T-helper 1 cell treated with Interleukin-12 subunit alpha and Interleukin-12 subunit beta and Interleukin-4 antibody, amounts not matched to agents 30 μg/mL and 1 μg/mL, for 36 hours (primary cell): Measurements from ENCODE around the gene DUSP21.
"Not testable (repeated sequence)": the region's sequence is repeated elsewhere in the genome, so short reads cannot be mapped to it uniquely, and the experiment has no call there.

Experiments used
- H3K27ac Mint-ChIP-seq: one replicate; pipeline ENCODE4 v1.8.0; 2021; ENCODE audit warnings: mild to moderate bottlenecking, mixed read lengths
- H3K27me3 Mint-ChIP-seq: one replicate; pipeline ENCODE4 v1.8.0; 2021; ENCODE audit warnings: low read depth, mixed read lengths
- H3K36me3 Mint-ChIP-seq: one replicate; pipeline ENCODE4 v1.8.0; 2021; ENCODE audit warnings: low read depth, mixed read lengths
- H3K4me1 Mint-ChIP-seq: one replicate; pipeline ENCODE4 v1.8.0; 2021; ENCODE audit warnings: low read depth, mixed read lengths
- H3K4me3 Mint-ChIP-seq: one replicate; pipeline ENCODE4 v1.8.0; 2021; ENCODE audit warnings: mild to moderate bottlenecking, moderate library complexity, mixed read lengths
- H3K9me3 Mint-ChIP-seq: one replicate; pipeline ENCODE4 v1.8.0; 2021; ENCODE audit warnings: mixed read lengths

The DUSP21 gene

DNA sequence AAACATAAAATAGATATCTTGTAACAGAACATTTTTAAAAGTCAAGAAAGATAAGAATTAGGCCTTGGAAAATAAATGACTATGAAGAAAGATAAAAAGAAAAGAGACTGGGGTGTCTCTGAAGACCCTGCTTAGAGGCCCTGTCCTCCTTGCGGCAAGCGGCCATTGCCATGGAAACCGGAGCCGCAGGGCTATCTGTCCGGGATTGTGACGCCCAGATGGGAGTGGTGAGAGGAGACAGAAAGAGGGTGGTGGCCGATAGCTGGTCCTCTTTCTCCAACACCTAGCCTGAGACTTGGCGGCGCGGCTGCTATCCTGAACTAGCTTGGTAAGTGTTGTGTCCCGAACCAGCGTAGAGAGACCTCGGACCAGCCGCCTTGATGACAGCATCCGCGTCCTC lies at the start of gene DUSP21:
Gene DUSP21, plus strand, starts transcription at position 269 of the 400 bp plus-strand sequence. Its CDS starts 112 bp downstream, at position 381.
- H3K4me3 Mint-ChIP-seq, result no peak within 1 kb of the TSS
- H3K4me1 Mint-ChIP-seq, result no peaks in the 10 kb centered on the region
- H3K9me3 Mint-ChIP-seq, result no peaks in the 10 kb centered on the region
- H3K36me3 Mint-ChIP-seq, result no peaks in the 10 kb centered on the region
- no peaks in the 10 kb centered on the region for H3K27me3 Mint-ChIP-seq
- H3K27ac Mint-ChIP-seq, result no peak within 1 kb of the TSS

DNA sequence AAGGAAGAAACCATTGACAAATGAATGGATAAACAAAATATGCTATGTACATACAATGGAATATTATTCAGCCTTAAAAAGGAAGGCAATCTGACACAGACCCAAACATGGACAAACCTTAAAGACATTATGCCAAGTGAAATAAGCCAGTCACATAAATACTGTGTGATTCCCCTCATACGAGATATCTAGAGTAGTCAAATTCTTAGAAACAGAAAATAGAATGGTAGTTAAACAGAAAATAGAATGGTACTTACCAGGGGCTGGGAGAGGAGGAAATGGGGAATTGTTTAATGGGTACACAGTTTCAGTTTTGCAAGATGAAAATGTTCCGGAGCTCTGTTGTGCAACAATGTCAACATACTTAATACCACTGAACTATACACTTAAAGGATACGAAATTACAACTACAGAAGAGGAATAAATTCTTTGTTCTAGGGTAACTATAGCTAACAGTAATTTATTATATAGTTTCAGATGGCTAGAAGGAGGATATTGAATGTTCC lies 47.8 kb upstream of the DUSP21 start:
- H3K4me1 Mint-ChIP-seq, result no peaks in the 10 kb centered on the region
- no peak overlapping the region for H3K27ac Mint-ChIP-seq
- no peaks in the 10 kb centered on the region for H3K36me3 Mint-ChIP-seq
- H3K27me3 Mint-ChIP-seq, result no peaks in the 10 kb centered on the region
- no peak overlapping the region for H3K4me3 Mint-ChIP-seq
- no peaks in the 10 kb centered on the region for H3K9me3 Mint-ChIP-seq

DNA sequence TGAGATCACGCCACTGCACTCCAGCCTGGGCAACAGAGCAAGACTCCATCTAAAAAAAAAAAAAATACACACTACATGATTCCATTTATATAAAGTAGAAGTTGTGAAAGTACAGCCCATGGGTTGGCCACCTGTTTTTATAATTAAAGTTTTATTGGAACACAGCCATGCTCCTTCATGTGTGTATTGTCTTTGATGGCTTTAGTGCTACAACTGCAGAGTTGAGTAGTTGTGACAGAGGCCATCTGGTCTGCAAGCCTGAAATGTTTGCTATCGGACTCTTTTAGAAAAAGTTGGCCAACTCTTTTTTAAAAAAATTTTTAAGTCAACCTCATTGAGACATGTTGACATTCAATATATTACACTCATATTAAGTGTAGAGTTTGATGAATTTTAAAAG lies 41.2 kb upstream of the DUSP21 start:
- Mint-ChIP-seq H3K4me3 (no peak overlapping the region), H3K4me1 (no peaks in the 10 kb centered on the region), H3K27ac (no peak overlapping the region), H3K27me3 (no peaks in the 10 kb centered on the region), H3K9me3 (no peaks in the 10 kb centered on the region), H3K36me3 (no peaks in the 10 kb centered on the region)

DNA sequence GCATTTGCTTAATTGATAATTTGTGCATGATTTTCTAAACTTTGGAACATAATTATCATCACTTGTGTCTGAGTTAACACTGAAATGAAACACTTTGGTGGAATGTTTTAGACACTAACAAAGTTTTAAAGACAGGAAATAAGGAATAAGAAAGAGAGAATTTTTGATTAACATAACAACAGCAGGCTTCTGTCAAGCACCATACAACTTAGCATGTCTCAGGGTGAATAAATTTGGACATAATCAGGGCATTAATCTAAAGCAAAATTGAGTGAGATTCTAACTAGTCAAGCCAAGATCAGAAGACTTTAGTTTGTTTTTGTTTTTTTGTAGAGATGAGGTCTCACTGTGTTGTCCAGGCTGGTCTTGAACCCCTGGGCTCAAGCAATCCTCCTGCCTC lies 28.1 kb upstream of the DUSP21 start:
- peaks cover 3% of the 10 kb centered on the region for H3K9me3 Mint-ChIP-seq
- H3K4me1 Mint-ChIP-seq, result no peaks in the 10 kb centered on the region
- no peak overlapping the region for H3K4me3 Mint-ChIP-seq
- no peak overlapping the region for H3K27ac Mint-ChIP-seq
- H3K27me3 Mint-ChIP-seq, result no peaks in the 10 kb centered on the region
- no peaks in the 10 kb centered on the region for H3K36me3 Mint-ChIP-seq

DNA sequence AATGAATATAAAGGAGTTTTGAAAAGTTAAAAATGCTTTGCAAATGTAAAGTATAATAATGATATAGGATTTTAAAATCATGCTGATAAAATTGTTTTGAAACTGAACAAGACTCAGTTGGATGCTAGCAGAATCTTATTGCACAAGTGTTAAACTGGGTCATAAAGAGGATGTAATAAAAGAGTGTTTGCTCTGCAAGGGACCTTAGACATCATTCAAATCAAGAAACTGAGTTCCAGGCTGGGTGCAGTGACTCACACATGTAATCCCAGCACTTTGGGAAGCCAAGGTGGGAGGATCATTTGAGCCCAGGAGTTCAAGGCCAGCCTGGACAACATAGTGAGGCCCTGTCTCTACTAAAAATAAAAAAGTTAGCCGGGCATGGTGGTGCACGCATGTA lies 27.5 kb upstream of the DUSP21 start:
- H3K27me3 Mint-ChIP-seq, result no peaks in the 10 kb centered on the region
- H3K4me3 Mint-ChIP-seq, result no peak overlapping the region
- H3K36me3 Mint-ChIP-seq, result no peaks in the 10 kb centered on the region
- no peaks in the 10 kb centered on the region for H3K4me1 Mint-ChIP-seq
- H3K9me3 Mint-ChIP-seq, result peaks cover 3% of the 10 kb centered on the region
- no peak overlapping the region for H3K27ac Mint-ChIP-seq

DNA sequence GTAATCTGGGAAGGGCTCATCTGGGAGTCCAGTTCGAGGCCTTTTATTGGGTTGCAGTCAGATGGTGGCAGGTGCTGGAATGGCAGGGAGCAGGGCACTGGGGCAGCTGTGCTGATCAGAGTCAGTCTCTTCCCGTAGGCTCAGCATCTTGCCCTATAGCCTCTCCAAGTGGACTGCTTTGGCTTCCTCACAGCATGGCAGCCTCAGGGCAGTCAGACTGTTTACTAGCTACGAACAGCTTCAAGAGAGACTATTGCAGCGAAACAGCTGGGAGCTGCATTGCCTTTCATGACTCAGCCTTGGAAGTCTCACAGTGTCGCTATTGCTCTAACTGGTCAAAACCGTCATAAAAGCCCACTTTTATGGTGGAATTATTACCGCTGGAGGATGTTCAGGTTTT lies 26.8 kb upstream of the DUSP21 start:
- H3K36me3 Mint-ChIP-seq, result no peaks in the 10 kb centered on the region
- H3K27ac Mint-ChIP-seq, result no peak overlapping the region
- no peaks in the 10 kb centered on the region for H3K4me1 Mint-ChIP-seq
- H3K4me3 Mint-ChIP-seq, result no peak overlapping the region
- H3K27me3 Mint-ChIP-seq, result no peaks in the 10 kb centered on the region
- peaks cover 6% of the 10 kb centered on the region for H3K9me3 Mint-ChIP-seq

DNA sequence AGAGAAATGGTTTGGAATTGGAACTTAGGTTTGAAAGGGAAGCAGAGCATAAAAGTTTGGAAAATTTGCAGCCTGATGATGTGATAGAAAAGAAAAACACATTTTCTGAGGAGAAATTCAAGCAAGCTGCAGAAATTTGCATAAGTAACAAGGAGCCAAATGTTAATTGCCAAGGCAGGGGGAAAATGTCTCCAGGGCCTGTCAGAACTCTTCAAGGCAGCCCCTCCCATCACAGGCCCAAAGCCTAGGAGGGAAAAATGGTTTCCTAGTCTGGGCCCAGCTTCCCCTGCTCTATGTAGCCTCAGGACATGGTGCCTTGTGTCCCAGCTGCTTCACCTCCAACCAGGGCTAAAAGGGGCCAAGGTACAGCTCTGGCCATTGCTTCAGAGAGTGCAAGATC lies 21.2 kb upstream of the DUSP21 start:
- Mint-ChIP-seq H3K36me3 (no peaks in the 10 kb centered on the region), H3K4me1 (no peaks in the 10 kb centered on the region)

DNA sequence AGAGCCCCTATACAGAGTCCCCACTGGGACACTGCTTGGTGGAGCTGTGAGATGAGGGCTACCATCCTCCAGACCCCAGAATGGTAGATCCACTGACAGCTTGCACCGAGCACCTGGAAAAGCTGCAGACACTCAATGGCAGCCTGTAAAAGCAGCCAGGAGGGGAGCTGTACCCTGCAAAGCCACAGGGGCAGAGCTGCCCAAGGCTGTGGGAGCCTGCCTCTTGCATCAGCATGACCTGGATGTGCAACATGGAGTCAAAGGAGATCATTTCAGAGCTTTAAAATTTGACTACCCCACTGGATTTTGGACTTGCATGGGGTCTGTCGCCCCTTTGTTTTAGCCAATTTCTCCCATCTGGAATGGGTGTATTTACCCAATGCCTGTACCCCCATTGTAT lies 20.6 kb upstream of the DUSP21 start:
- H3K27me3 Mint-ChIP-seq, H3K36me3 Mint-ChIP-seq, H3K4me3 Mint-ChIP-seq, H3K9me3 Mint-ChIP-seq, H3K27ac Mint-ChIP-seq, H3K4me1 Mint-ChIP-seq: not testable (repeated sequence)

More for the DNA sequence above, 21.2 kb upstream of the DUSP21 start:
- H3K9me3 Mint-ChIP-seq, result peaks cover 8% of the 10 kb centered on the region
- H3K4me3 Mint-ChIP-seq, result no peak overlapping the region
- no peak overlapping the region for H3K27ac Mint-ChIP-seq
- H3K27me3 Mint-ChIP-seq, result no peaks in the 10 kb centered on the region

DNA sequence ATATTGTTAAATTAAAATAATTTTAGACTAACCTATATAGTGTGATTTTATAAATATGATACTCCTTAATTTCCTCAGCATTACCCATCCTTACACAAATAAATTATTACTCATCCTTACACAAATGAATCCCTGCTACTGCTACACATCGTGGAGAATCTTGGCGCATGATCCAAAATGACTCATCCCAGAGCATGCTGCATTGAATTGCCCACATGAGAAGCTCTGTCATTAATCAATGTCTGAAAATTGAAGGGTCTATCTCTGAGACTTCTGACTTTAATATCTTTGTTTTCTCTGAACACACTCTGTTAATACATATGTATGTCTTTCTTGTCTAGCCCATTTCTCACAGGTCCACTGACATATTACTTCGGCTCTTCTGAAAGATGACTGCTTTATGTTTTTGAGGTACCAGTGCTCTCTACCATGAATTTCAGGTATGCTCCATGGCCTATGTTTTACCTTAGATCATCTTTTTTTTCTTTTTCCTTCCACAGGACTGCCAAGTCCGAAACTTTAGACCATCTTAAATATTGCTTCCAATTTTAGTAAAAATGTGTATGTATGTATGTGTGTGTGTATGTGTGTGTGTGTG lies 15.7 kb upstream of the DUSP21 start:
- Mint-ChIP-seq H3K36me3 (no peaks in the 10 kb centered on the region), H3K27ac (no peak overlapping the region), H3K4me3 (no peak overlapping the region), H3K27me3 (no peaks in the 10 kb centered on the region), H3K4me1 (no peaks in the 10 kb centered on the region), H3K9me3 (no peaks in the 10 kb centered on the region)

DNA sequence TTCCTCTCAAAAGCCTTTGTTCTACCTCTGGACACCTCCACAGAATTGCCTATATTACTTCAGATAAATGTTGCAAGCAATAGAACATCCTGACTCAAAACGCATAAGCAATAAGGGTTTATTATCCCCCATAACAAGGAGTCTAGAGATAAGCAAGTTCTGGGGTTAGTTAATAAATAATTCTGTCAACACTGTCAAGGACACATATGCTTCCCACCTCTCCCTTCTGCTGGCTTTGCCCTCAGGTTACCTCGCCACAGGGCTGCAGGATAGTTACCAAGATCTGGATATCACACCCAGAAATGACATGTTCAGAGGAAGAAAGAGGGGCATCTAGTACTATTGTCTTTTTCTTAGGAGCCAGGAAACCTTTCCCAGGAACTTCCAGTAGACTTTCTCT lies 14.0 kb upstream of the DUSP21 start:
- H3K9me3 Mint-ChIP-seq, result no peaks in the 10 kb centered on the region
- no peak overlapping the region for H3K4me3 Mint-ChIP-seq
- H3K36me3 Mint-ChIP-seq, result no peaks in the 10 kb centered on the region
- H3K4me1 Mint-ChIP-seq, result no peaks in the 10 kb centered on the region
- H3K27ac Mint-ChIP-seq, result no peak overlapping the region
- H3K27me3 Mint-ChIP-seq, result no peaks in the 10 kb centered on the region

DNA sequence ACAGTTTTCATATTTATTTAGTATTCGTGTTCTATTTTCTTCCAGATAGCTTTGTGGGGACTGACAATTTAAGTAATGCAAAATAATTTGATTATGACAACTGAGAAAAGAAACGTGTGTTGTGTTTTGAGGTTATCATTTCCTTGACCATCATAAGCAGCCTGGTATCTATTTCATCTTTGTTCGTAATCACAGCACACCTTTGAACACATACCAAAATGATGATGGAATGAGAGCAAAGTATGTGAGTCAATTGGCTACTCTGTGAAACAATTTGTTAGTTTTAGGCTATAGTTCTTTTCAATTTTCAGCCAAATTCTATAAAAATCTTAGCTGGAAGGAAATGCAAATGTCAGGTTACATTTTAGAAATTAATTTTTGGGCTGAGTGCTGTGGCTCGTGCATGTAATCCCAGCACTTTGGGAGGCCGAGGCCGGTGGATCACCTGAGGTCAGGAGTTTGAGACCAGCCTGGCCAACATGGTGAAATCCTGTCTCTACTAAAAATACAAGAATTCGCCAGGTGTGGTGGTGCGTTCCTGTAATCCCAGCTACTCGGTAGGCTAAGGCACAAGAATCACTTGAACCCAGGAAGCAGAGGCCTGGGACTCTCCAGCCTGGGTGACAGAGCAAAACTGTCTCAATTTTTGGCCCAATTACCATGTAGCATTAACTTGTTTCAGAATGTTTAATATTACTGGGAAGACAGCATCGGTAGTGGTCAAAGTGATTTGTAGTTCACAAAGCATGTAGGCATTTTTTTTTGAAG lies 1.1 kb upstream of the DUSP21 start:
- Mint-ChIP-seq H3K4me1 (no peaks in the 10 kb centered on the region), H3K9me3 (no peaks in the 10 kb centered on the region), H3K4me3 (no peak overlapping the region), H3K36me3 (no peaks in the 10 kb centered on the region), H3K27ac (no peak overlapping the region), H3K27me3 (no peaks in the 10 kb centered on the region)

DNA sequence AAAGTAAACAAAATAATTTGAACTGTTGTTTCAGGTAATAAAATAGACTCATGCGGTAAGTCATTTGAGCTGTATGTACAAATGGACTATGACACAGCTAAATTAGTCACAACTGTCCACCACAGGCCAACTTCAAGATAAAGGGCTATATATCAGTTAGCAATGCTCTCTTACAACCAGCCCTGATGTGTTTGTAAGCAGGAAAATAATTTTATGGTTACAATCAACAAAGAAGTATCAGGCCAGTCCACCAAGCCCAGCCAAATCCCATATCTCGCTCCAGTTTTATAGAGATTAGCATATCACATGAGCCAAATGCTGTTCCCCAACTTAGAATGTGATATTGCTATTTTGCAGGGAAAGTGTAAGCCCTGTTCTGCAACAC lies 511 bp upstream of the DUSP21 start:
- no peaks in the 10 kb centered on the region for H3K27me3 Mint-ChIP-seq
- no peak overlapping the region for H3K27ac Mint-ChIP-seq
- H3K9me3 Mint-ChIP-seq, result no peaks in the 10 kb centered on the region
- H3K4me1 Mint-ChIP-seq, result no peaks in the 10 kb centered on the region
- H3K36me3 Mint-ChIP-seq, result no peaks in the 10 kb centered on the region
- no peak overlapping the region for H3K4me3 Mint-ChIP-seq

DNA sequence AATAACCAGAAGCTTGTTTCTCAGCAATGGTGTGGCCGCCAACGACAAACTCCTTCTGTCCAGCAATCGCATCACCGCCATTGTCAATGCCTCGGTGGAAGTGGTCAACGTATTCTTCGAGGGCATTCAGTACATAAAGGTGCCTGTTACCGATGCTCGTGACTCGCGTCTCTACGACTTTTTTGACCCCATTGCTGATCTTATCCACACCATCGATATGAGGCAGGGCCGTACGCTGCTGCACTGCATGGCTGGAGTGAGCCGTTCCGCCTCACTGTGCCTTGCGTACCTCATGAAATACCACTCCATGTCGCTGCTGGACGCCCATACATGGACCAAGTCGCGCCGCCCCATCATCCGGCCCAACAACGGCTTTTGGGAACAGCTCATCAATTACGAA lies 383 bp downstream of the DUSP21 start:
- H3K36me3 Mint-ChIP-seq, result no peaks in the 10 kb centered on the region
- H3K4me3 Mint-ChIP-seq, result no peak overlapping the region
- no peaks in the 10 kb centered on the region for H3K9me3 Mint-ChIP-seq
- no peaks in the 10 kb centered on the region for H3K4me1 Mint-ChIP-seq
- no peak overlapping the region for H3K27ac Mint-ChIP-seq
- H3K27me3 Mint-ChIP-seq, result no peaks in the 10 kb centered on the region

DNA sequence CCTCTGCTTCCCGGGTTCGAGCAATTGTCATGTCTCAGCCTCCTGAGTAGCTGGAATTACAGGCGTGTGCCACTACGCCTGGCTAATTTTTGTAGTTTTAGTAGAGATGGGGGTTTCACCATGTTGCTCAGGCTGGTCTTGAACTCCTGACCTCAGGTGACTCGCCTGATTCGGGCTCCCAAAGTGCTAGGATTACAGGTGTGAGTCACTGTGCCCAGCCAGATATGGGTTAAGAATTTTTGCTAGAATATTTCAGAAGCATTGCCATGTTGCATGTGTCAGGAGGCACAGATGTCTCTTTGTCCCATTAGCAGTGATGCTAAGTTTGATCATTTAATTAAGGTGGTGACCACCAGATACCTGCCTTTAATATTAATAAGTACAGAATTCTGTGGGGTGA lies 7.1 kb downstream of the DUSP21 start:
- H3K27me3 Mint-ChIP-seq, H3K36me3 Mint-ChIP-seq, H3K9me3 Mint-ChIP-seq, H3K4me1 Mint-ChIP-seq, H3K4me3 Mint-ChIP-seq, H3K27ac Mint-ChIP-seq: not testable (repeated sequence)

DNA sequence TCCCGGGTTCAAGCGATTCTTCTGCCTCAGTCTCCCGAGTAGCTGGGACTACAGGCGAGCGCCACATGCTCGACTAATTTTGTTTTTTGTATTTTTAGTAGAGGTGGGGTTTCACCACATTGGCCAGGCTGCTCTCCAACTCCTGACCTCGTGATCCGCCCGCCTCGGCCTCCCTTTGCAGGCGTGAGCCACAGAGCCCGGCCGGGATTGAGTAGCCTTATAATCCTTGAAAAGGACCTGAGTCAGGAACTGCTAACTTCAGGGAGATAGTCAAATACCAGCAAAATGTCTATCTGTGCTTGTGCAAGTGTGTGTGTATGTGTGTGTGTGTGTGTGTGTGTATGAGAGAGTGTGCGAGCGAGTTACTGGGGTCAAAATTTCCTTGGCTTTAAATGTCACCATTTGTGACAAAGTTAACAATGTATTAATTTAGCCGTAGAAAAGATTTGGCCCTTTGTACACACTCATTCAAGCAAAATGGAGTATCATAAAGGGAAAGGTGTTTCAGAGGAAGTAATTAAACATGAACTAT lies 27.4 kb downstream of the DUSP21 start:
- Mint-ChIP-seq H3K4me3 (peak overlapping the region; percentile 30), H3K9me3 (no peaks in the 10 kb centered on the region), H3K27me3 (no peaks in the 10 kb centered on the region), H3K36me3 (peaks cover 4% of the 10 kb centered on the region), H3K27ac (no peak overlapping the region), H3K4me1 (peaks cover 11% of the 10 kb centered on the region)
